Left cardiac atrium (tissue), 4 donors: ENCODE results near the gene ACACB. TPM values are rescaled to one million over a fixed set of nuclear protein-coding genes. Genes with fewer than 3 reads are reported as not detected.
"Not testable (repeated sequence)": the region's sequence is repeated elsewhere in the genome, so short reads cannot be mapped to it uniquely, and the experiment has no call there.

ENCODE experiments used
- ATAC-seq, 2 donors: fragments of 200-7000 bp; cut with Tn5 transposase; one replicate each; pipeline ENCODE4 v1.9.1; 2020; ENCODE audit warnings: mild to moderate bottlenecking in 2 of 2, moderate library complexity in 2 of 2
- DNase-seq: peaks from one replicate; pipeline ENCODE4 v3.0.0-alpha.2; 2020
- intact Hi-C, 2 donors: fragments of 100-400 bp; cut with DNase I; formaldehyde crosslinking; loops; one replicate each; pipeline versions ENCODE4 v1.14.1 to v1.15.1; 2022 to 2023
- total RNA-seq, 2 donors: library from RNA; stranded (reverse); fragmentation: NEBNext Ultra II Directional; extraction: Animal tissue kit (Norgen Biotek cat#: 25700); gene quantifications; one replicate each; pipeline ENCODE4 v1.2.1, GENCODE V29; 2021
- donor health status: DM: no; HTN: yes; CAD: no.
- donor health status: DM: no; HTN: yes; CAD: no; lungs with severe emphysema.
- donor health status: DM: yes; HTN: yes; CAD: no.
- donor health status: Dilated cardiomyopathy.

The ACACB gene
- total RNA-seq, 2 donors from 2014 or later: 165 to 172 TPM

GRCh38 chr12:109130297-109131153, 14.1 kb downstream of the ACACB start:
- no peak for DNase-seq
- intact Hi-C loops: no loop called here
- ATAC-seq: peak; percentile 7 to 39

- DNase-seq (peak; percentile 77), ATAC-seq (peak; percentile 88 to 93)
- intact Hi-C loops: no loop called here
These were observed 15.0 kb downstream of the ACACB start for GRCh38 chr12:109131154-109132050.

- ATAC-seq: peak; percentile 25 to 33
- intact Hi-C loops: no loop called here
- DNase-seq: peak; percentile 47
These were observed 18.0 kb downstream of the ACACB start for GRCh38 chr12:109134186-109134917.

- DNase-seq (no peak), ATAC-seq (peak in 1 of 2 donors; percentile 9)
- intact Hi-C loops: no loop called here
These were observed 20.7 kb downstream of the ACACB start for GRCh38 chr12:109137055-109137454.

- DNase-seq (no peak), ATAC-seq (no peak)
- intact Hi-C loops: no loop called here
These were observed 23.0 kb downstream of the ACACB start for GRCh38 chr12:109139360-109139759.

GRCh38 chr12:109139791-109140190, 23.4 kb downstream of the ACACB start:
- intact Hi-C loops: no loop called here
- DNase-seq: no peak
- ATAC-seq: peak in 1 of 2 donors; percentile 24

GRCh38 chr12:109140560-109140959, 24.2 kb downstream of the ACACB start:
- peak in 1 of 2 donors; percentile 16 for ATAC-seq
- DNase-seq: no peak
- intact Hi-C loops: no loop called here

GRCh38 chr12:109144224-109144623, 27.8 kb downstream of the ACACB start:
- no peak for DNase-seq
- intact Hi-C loops: no loop called here
- no peak for ATAC-seq

GRCh38 chr12:109147126-109147525, 30.7 kb downstream of the ACACB start:
- intact Hi-C loops, ATAC-seq, DNase-seq: not testable (repeated sequence)

GRCh38 chr12:109147954-109148353, 31.6 kb downstream of the ACACB start:
- ATAC-seq (peak; percentile 83 to 90), DNase-seq (no peak)
- intact Hi-C loops: no loop called here

- intact Hi-C loops: no loop called here
- no peak for DNase-seq
These were observed 33.8 kb downstream of the ACACB start for GRCh38 chr12:109150124-109150640.

GRCh38 chr12:109151457-109151856, 35.1 kb downstream of the ACACB start:
- no peak for ATAC-seq
- intact Hi-C loops: no loop called here
- no peak for DNase-seq

More at GRCh38 chr12:109150124-109150640, 33.8 kb downstream of the ACACB start:
- ATAC-seq: no peak

- intact Hi-C loops: no loop called here
- peak in 1 of 2 donors; percentile 4 for ATAC-seq
- no peak for DNase-seq
These were observed 37.5 kb downstream of the ACACB start for GRCh38 chr12:109153821-109154441.

- ATAC-seq (peak; percentile 96 to 99), DNase-seq (peak; percentile 86)
- intact Hi-C loops: loop anchor here in 1 of 2 donors (5.0 kb wide), 1 partner anchor 37 kb away; the partner anchor contains the start of gene ACACB
These were observed 38.4 kb downstream of the ACACB start for GRCh38 chr12:109154451-109155438.

- DNase-seq (no peak), ATAC-seq (no peak)
- intact Hi-C loops: loop anchor here in 1 of 2 donors (5.0 kb wide), 1 partner anchor 39 kb away; the partner anchor contains the start of gene ACACB
These were observed 39.6 kb downstream of the ACACB start for GRCh38 chr12:109156036-109156435.

GRCh38 chr12:109156586-109156985, 40.2 kb downstream of the ACACB start:
- ATAC-seq (no peak), DNase-seq (no peak)
- intact Hi-C loops: loop anchor here in 1 of 2 donors (5.0 kb wide), 1 partner anchor 39 kb away; the partner anchor contains the start of gene ACACB

- intact Hi-C loops: loop anchor here in 1 of 2 donors (5.0 kb wide), 1 partner anchor 41 kb away; the partner anchor contains the start of gene ACACB
- ATAC-seq: no peak
- no peak for DNase-seq
These were observed 41.6 kb downstream of the ACACB start for GRCh38 chr12:109157986-109158385.
